HG02610 (cell line): ENCODE results near the gene RBBP8NL.

Source experiments
- ATAC-seq: cut with Tn5 transposase; IDR thresholded peaks from one replicate; pipeline ENCODE4 v1.9.1; 2021; ENCODE audit warnings: mild to moderate bottlenecking, moderate library complexity; ENCODE audit not compliant: unreplicated experiment

Gene RBBP8NL

GRCh38 chr20:62462976-62463592 lies 35.7 kb upstream of the RBBP8NL start:
- no peak for ATAC-seq

- no peak for ATAC-seq
These were observed 34.5 kb upstream of the RBBP8NL start for GRCh38 chr20:62461834-62462233.

- ATAC-seq: no peak
These were observed 33.8 kb upstream of the RBBP8NL start for GRCh38 chr20:62461157-62461556.

- no peak for ATAC-seq
These were observed 33.3 kb upstream of the RBBP8NL start for GRCh38 chr20:62460678-62461077.

GRCh38 chr20:62459488-62459887 lies 32.1 kb upstream of the RBBP8NL start:
- no peak for ATAC-seq

GRCh38 chr20:62458275-62459251 lies 31.2 kb upstream of the RBBP8NL start:
- no peak for ATAC-seq

- ATAC-seq: no peak
These were observed 30.5 kb upstream of the RBBP8NL start for GRCh38 chr20:62457831-62458230.

- no peak for ATAC-seq
These were observed 29.8 kb upstream of the RBBP8NL start for GRCh38 chr20:62457098-62457497.

- no peak for ATAC-seq
These were observed 28.6 kb upstream of the RBBP8NL start for GRCh38 chr20:62455929-62456328.

- no peak for ATAC-seq
These were observed 27.7 kb upstream of the RBBP8NL start for GRCh38 chr20:62454904-62455636.

- ATAC-seq: no peak
These were observed 26.0 kb upstream of the RBBP8NL start for GRCh38 chr20:62453186-62453808.

GRCh38 chr20:62452475-62453095 lies 25.2 kb upstream of the RBBP8NL start:
- ATAC-seq: no peak

GRCh38 chr20:62451970-62452369 lies 24.6 kb upstream of the RBBP8NL start:
- no peak for ATAC-seq

GRCh38 chr20:62451156-62451767 lies 23.9 kb upstream of the RBBP8NL start:
- ATAC-seq: no peak

GRCh38 chr20:62449951-62450691 lies 22.8 kb upstream of the RBBP8NL start:
- ATAC-seq: no peak

- ATAC-seq: no peak
These were observed 21.4 kb upstream of the RBBP8NL start for GRCh38 chr20:62448788-62449187.

- ATAC-seq: no peak
These were observed 20.7 kb upstream of the RBBP8NL start for GRCh38 chr20:62448038-62448437.

GRCh38 chr20:62446888-62447869 lies 19.8 kb upstream of the RBBP8NL start:
- no peak for ATAC-seq
